GM19455 (cell line): ENCODE results near the gene RELA.
A peak's percentile ranks its signal among the peaks of the same experiment; 100 is the strongest.
"Not testable (repeated sequence)": the region's sequence is repeated elsewhere in the genome, so short reads cannot be mapped to it uniquely, and the experiment has no call there.

ENCODE experiments used
- ATAC-seq: cut with Tn5 transposase; IDR thresholded peaks from one replicate; pipeline ENCODE4 v1.9.1; 2021; ENCODE audit not compliant: unreplicated experiment

RELA gene

GRCh38 chr11:65649656-65650546 is 12.8 kb downstream of the RELA start:
- no peak for ATAC-seq

- ATAC-seq: no peak
Observed at GRCh38 chr11:65648997-65649493, 13.7 kb downstream of the RELA start.

- ATAC-seq: no peak
Observed at GRCh38 chr11:65646958-65647701, 15.6 kb downstream of the RELA start.

- ATAC-seq: no peak
Observed at GRCh38 chr11:65646288-65646957, 16.3 kb downstream of the RELA start.

GRCh38 chr11:65645710-65646109 is 17.0 kb downstream of the RELA start:
- no peak for ATAC-seq

GRCh38 chr11:65644837-65645236 is 17.9 kb downstream of the RELA start:
- no peak for ATAC-seq

GRCh38 chr11:65643971-65644370 is 18.7 kb downstream of the RELA start:
- no peak for ATAC-seq

- no peak for ATAC-seq
Observed at GRCh38 chr11:65642014-65642671, 20.6 kb downstream of the RELA start.

GRCh38 chr11:65641297-65642013 is 21.3 kb downstream of the RELA start:
- no peak for ATAC-seq

GRCh38 chr11:65640483-65641296 is 22.0 kb downstream of the RELA start:
- no peak for ATAC-seq

GRCh38 chr11:65639623-65640482 is 22.9 kb downstream of the RELA start:
- ATAC-seq: no peak

GRCh38 chr11:65639228-65639597 is 23.5 kb downstream of the RELA start:
- ATAC-seq: not testable (repeated sequence)

GRCh38 chr11:65637794-65638419 is 24.8 kb downstream of the RELA start, which contains the start of gene SIPA1:
Gene SIPA1, plus strand, starts transcription at chr11:65638101. Its CDS starts 2,821 bp downstream, at chr11:65640922.
- peak; percentile 49 for ATAC-seq

GRCh38 chr11:65637032-65637557 is 25.6 kb downstream of the RELA start:
- ATAC-seq: no peak

GRCh38 chr11:65636108-65637031 is 26.3 kb downstream of the RELA start:
- ATAC-seq: no peak

- ATAC-seq: no peak
Observed at GRCh38 chr11:65634905-65635731, 27.6 kb downstream of the RELA start.
